ENCODE results near the gene PTPRD.

The PTPRD gene

GRCh38 chr9:8428389-8428788 lies 2184.4 kb downstream of the PTPRD start:
- DNase-seq (ENCODE audit: low spot score): no peak

- no peak for DNase-seq (ENCODE audit: low spot score)
Observed at GRCh38 chr9:8424786-8425410, 2187.9 kb downstream of the PTPRD start.

- no peak for DNase-seq (ENCODE audit: low spot score)
Observed at GRCh38 chr9:8420416-8420815, 2192.4 kb downstream of the PTPRD start.

GRCh38 chr9:8419596-8420275 lies 2193.1 kb downstream of the PTPRD start:
- DNase-seq (ENCODE audit: low spot score): no peak

GRCh38 chr9:8417341-8417740 lies 2195.5 kb downstream of the PTPRD start:
- DNase-seq (ENCODE audit: low spot score): no peak

GRCh38 chr9:8412327-8412726 lies 2200.5 kb downstream of the PTPRD start:
- DNase-seq (ENCODE audit: low spot score): no peak

- no peak for DNase-seq (ENCODE audit: low spot score)
Observed at GRCh38 chr9:8408575-8409190, 2204.1 kb downstream of the PTPRD start.

GRCh38 chr9:8401961-8402705 lies 2210.7 kb downstream of the PTPRD start:
- DNase-seq (ENCODE audit: low spot score): no peak

GRCh38 chr9:8400378-8400777 lies 2212.4 kb downstream of the PTPRD start:
- DNase-seq (ENCODE audit: low spot score): no peak

- DNase-seq (ENCODE audit: low spot score): no peak
Observed at GRCh38 chr9:8395022-8395421, 2217.8 kb downstream of the PTPRD start.

- no peak for DNase-seq (ENCODE audit: low spot score)
Observed at GRCh38 chr9:8394341-8394740, 2218.5 kb downstream of the PTPRD start.

- no peak for DNase-seq (ENCODE audit: low spot score)
Observed at GRCh38 chr9:8392866-8393265, 2219.9 kb downstream of the PTPRD start.

GRCh38 chr9:8391566-8391965 lies 2221.2 kb downstream of the PTPRD start:
- no peak for DNase-seq (ENCODE audit: low spot score)

GRCh38 chr9:8391132-8391531 lies 2221.7 kb downstream of the PTPRD start:
- no peak for DNase-seq (ENCODE audit: low spot score)

- DNase-seq (ENCODE audit: low spot score): no peak
Observed at GRCh38 chr9:8390571-8390970, 2222.2 kb downstream of the PTPRD start.

- no peak for DNase-seq (ENCODE audit: low spot score)
Observed at GRCh38 chr9:8389531-8389930, 2223.3 kb downstream of the PTPRD start.

GRCh38 chr9:8388132-8388531 lies 2224.7 kb downstream of the PTPRD start:
- DNase-seq (ENCODE audit: low spot score): no peak

- no peak for DNase-seq (ENCODE audit: low spot score)
Observed at GRCh38 chr9:8384091-8384490, 2228.7 kb downstream of the PTPRD start.

- DNase-seq (ENCODE audit: low spot score): no peak
Observed at GRCh38 chr9:8382777-8383527, 2229.8 kb downstream of the PTPRD start.

GRCh38 chr9:8382266-8382665 lies 2230.5 kb downstream of the PTPRD start:
- no peak for DNase-seq (ENCODE audit: low spot score)

GRCh38 chr9:8381601-8382000 lies 2231.2 kb downstream of the PTPRD start:
- no peak for DNase-seq (ENCODE audit: low spot score)

GRCh38 chr9:8374471-8374870 lies 2238.3 kb downstream of the PTPRD start:
- no peak for DNase-seq (ENCODE audit: low spot score)
